Suprapubic skin (tissue), 4 donors: ENCODE data around the gene RHOT2. TPM values are rescaled to one million over a fixed set of nuclear protein-coding genes. Genes with fewer than 3 reads are reported as not detected.

Experiments used
- DNase-seq, 2 donors: peaks; one replicate each; pipeline ENCODE4 v3.0.0-alpha.2; 2019; ENCODE audit warnings: low spot score in 2 of 2
- H3K27ac ChIP-seq: fragments of 200-600 bp; sonication (generic); one replicate; pipeline ENCODE4 v1.5.1; 2019
- H3K27me3 ChIP-seq: fragments of 200-600 bp; sonication (generic); one replicate; pipeline ENCODE4 v1.5.1; 2019
- H3K36me3 ChIP-seq: fragments of 200-600 bp; sonication (generic); one replicate; pipeline ENCODE4 v1.5.1; 2019
- H3K4me1 ChIP-seq: fragments of 200-600 bp; sonication (generic); one replicate; pipeline ENCODE4 v1.5.1; 2019
- H3K4me3 ChIP-seq: fragments of 200-600 bp; sonication (generic); one replicate; pipeline ENCODE4 v1.5.1; 2019; ENCODE audit warnings: mild to moderate bottlenecking
- H3K9me3 ChIP-seq: fragments of 200-600 bp; sonication (generic); one replicate; pipeline ENCODE4 v1.5.1; 2019
- CTCF ChIP-seq, 2 donors: fragments of 200-600 bp in 1 of 2; fragments of 450-650 bp in 1 of 2; sonication (generic) in 1 of 2; IDR thresholded peaks; one replicate each; pipeline ENCODE4 v1.5.1; 2016 to 2019; ENCODE audit warnings: antibody characterized with exemption in 2 of 2, mild to moderate bottlenecking in 1 of 2, moderate library complexity in 1 of 2
- EP300 ChIP-seq: sonication (generic); formaldehyde crosslinking; IDR thresholded peaks from one replicate; pipeline ENCODE4 v1.6.1; 2017; ENCODE audit warnings: antibody characterized with exemption
- POLR2A ChIP-seq, 2 donors: fragments of 450-650 bp; IDR thresholded peaks; one replicate each; pipeline ENCODE4 v1.6.1; 2017; ENCODE audit warnings: antibody characterized with exemption in 2 of 2, mild to moderate bottlenecking in 2 of 2, moderate library complexity in 2 of 2
- POLR2AphosphoS5 ChIP-seq, 3 donors: sonication (generic); formaldehyde crosslinking; IDR thresholded peaks; one replicate each; pipeline ENCODE4 v1.6.1; 2017; ENCODE audit warnings: antibody characterized with exemption in 3 of 3
- WGBS: methylation state at CpG from one replicate; pipeline ENCODE4 v1.1.5; 2018; 5-methylcytosine and 5-hydroxymethylcytosine counted together
- total RNA-seq, 4 donors: library from RNA; depleted of rRNA; stranded (reverse); fragments of >200 nt; gene quantifications; one replicate each; pipeline ENCODE4 v1.1.0, GENCODE V29; 2016

The RHOT2 gene
- total RNA-seq, 4 donors from 2014 or later: 66.9 to 156 (median 96.8) TPM

GRCh38 chr16:716768-717325 lies 48.9 kb downstream of the RHOT2 start:
- Histone ChIP-seq H3K9me3 (no peaks in the 10 kb centered on the region), H3K27ac (no peak overlapping the region), H3K4me1 (peaks cover 44% of the 10 kb centered on the region), H3K4me3 (no peak overlapping the region), H3K36me3 (no peaks in the 10 kb centered on the region), H3K27me3 (peaks cover 40% of the 10 kb centered on the region)
- WGBS: no CpG with 5 or more reads among the region's 29 CpGs
- no peak for DNase-seq
- TF ChIP-seq POLR2A (IDR thresholded peaks at IDR 0.05) (no peak), CTCF (IDR thresholded peaks at IDR 0.05) (no peak), EP300 (no peak), POLR2AphosphoS5 (IDR thresholded peaks at IDR 0.05) (no peak)

GRCh38 chr16:717450-718245 lies 49.7 kb downstream of the RHOT2 start:
- TF ChIP-seq POLR2AphosphoS5 (IDR thresholded peaks at IDR 0.05) (no peak), EP300 (no peak), CTCF (IDR thresholded peaks at IDR 0.05) (no peak), POLR2A (IDR thresholded peaks at IDR 0.05) (no peak)
- Histone ChIP-seq H3K27me3 (peaks cover 40% of the 10 kb centered on the region), H3K36me3 (no peaks in the 10 kb centered on the region), H3K4me3 (no peak overlapping the region), H3K4me1 (peaks cover 48% of the 10 kb centered on the region), H3K27ac (no peak overlapping the region), H3K9me3 (no peaks in the 10 kb centered on the region)
- WGBS: 72% methylated on average over 7 of the region's 32 CpGs
- no peak for DNase-seq

- H3K4me1 ChIP-seq: peaks cover 48% of the 10 kb centered on the region
- DNase-seq: no peak
Measured at GRCh38 chr16:718389-718788, 50.5 kb downstream of the RHOT2 start.

GRCh38 chr16:718922-719321 lies 51.0 kb downstream of the RHOT2 start:
- TF ChIP-seq POLR2A (IDR thresholded peaks at IDR 0.05) (no peak), EP300 (no peak), POLR2AphosphoS5 (IDR thresholded peaks at IDR 0.05) (no peak), CTCF (IDR thresholded peaks at IDR 0.05) (no peak)

More at GRCh38 chr16:718389-718788, 50.5 kb downstream of the RHOT2 start:
- H3K27me3 ChIP-seq: peaks cover 40% of the 10 kb centered on the region
- H3K4me3 ChIP-seq: no peak overlapping the region
- TF ChIP-seq CTCF (IDR thresholded peaks at IDR 0.05) (no peak), POLR2A (IDR thresholded peaks at IDR 0.05) (no peak), EP300 (no peak), POLR2AphosphoS5 (IDR thresholded peaks at IDR 0.05) (no peak)
- H3K9me3 ChIP-seq: no peaks in the 10 kb centered on the region
- no peak overlapping the region for H3K27ac ChIP-seq
- WGBS: 96% methylated on average over 8 of the region's 9 CpGs
- no peaks in the 10 kb centered on the region for H3K36me3 ChIP-seq

GRCh38 chr16:719815-720446 lies 52.0 kb downstream of the RHOT2 start:
- Histone ChIP-seq H3K4me3 (peak overlapping the region; percentile 66), H3K4me1 (peaks cover 41% of the 10 kb centered on the region), H3K9me3 (no peaks in the 10 kb centered on the region), H3K27me3 (peaks cover 29% of the 10 kb centered on the region), H3K36me3 (no peaks in the 10 kb centered on the region), H3K27ac (no peak overlapping the region)
- no peak for DNase-seq
- TF ChIP-seq CTCF (IDR thresholded peaks at IDR 0.05) (no peak), POLR2AphosphoS5 (IDR thresholded peaks at IDR 0.05) (no peak), POLR2A (IDR thresholded peaks at IDR 0.05) (no peak), EP300 (no peak)
- WGBS: 10% methylated on average over 12 of the region's 16 CpGs

More at GRCh38 chr16:718922-719321, 51.0 kb downstream of the RHOT2 start:
- DNase-seq: no peak
- H3K4me3 ChIP-seq: no peak overlapping the region
- H3K4me1 ChIP-seq: peaks cover 48% of the 10 kb centered on the region
- H3K27ac ChIP-seq: no peak overlapping the region
- no peaks in the 10 kb centered on the region for H3K9me3 ChIP-seq
- H3K27me3 ChIP-seq: peaks cover 36% of the 10 kb centered on the region
- WGBS: 73% methylated on average over 6 of the region's 6 CpGs
- H3K36me3 ChIP-seq: no peaks in the 10 kb centered on the region
